ENCODE data around the gene GSTM5.

DNA sequence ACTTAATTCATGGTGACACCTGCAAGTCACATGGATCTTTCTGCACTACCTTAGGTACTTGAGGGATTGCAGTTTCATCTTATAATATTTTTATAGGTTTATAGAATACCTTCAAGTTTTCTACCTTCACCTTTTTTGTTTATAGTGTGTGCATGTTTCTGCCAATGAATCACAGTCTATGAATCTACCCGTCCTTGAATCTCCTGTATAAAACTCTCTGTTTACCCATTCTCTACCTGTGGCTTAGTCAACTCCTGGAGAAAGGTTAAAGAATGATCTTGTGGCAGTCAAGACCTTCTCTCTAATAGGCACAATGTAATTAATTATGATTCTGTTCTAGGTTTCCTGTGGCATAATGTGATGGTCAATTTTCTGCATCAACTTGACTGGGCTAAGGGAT lies 47.4 kb upstream of the GSTM5 start:
- TF ChIP-seq, protein P1, sequence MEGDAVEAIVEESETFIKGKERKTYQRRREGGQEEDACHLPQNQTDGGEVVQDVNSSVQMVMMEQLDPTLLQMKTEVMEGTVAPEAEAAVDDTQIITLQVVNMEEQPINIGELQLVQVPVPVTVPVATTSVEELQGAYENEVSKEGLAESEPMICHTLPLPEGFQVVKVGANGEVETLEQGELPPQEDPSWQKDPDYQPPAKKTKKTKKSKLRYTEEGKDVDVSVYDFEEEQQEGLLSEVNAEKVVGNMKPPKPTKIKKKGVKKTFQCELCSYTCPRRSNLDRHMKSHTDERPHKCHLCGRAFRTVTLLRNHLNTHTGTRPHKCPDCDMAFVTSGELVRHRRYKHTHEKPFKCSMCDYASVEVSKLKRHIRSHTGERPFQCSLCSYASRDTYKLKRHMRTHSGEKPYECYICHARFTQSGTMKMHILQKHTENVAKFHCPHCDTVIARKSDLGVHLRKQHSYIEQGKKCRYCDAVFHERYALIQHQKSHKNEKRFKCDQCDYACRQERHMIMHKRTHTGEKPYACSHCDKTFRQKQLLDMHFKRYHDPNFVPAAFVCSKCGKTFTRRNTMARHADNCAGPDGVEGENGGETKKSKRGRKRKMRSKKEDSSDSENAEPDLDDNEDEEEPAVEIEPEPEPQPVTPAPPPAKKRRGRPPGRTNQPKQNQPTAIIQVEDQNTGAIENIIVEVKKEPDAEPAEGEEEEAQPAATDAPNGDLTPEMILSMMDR (conservative IDR thresholded peaks at IDR 0.05), result no peak
- no peak for TF ChIP-seq EZH2 (IDR thresholded peaks at IDR 0.05; ENCODE audit: low read depth)
